HUES6 (cell line): ENCODE data around the gene MCHR2.

Experiments
- H3K27ac ChIP-seq: 2 replicates; pipeline ENCODE4 v1.7.0; 2013; ENCODE audit warnings: low read depth, mild to moderate bottlenecking, low read length, inconsistent platforms
- H3K27me3 ChIP-seq: 2 replicates; pipeline ENCODE4 v1.6.1; 2013; ENCODE audit warnings: low read length; ENCODE audit not compliant: control insufficient read depth, insufficient read depth
- H3K36me3 ChIP-seq: 2 replicates; pipeline ENCODE4 v1.6.1; 2013; ENCODE audit warnings: low read length; ENCODE audit not compliant: control insufficient read depth, insufficient read depth
- H3K4me1 ChIP-seq: 2 replicates; pipeline ENCODE4 v1.6.1; 2013; ENCODE audit warnings: low read length; ENCODE audit not compliant: control insufficient read depth, insufficient read depth
- H3K4me3 ChIP-seq: 2 replicates; pipeline ENCODE4 v1.5.1; 2013; ENCODE audit warnings: low read depth, low read length
- H3K9ac ChIP-seq: one replicate; pipeline ENCODE4 v1.6.1; 2013; ENCODE audit warnings: mild to moderate bottlenecking, low read length
- H3K9me3 ChIP-seq: 2 replicates; pipeline ENCODE4 v1.6.1; 2013; ENCODE audit warnings: low read depth, low read length; ENCODE audit not compliant: control insufficient read depth, insufficient read depth

MCHR2 gene

DNA sequence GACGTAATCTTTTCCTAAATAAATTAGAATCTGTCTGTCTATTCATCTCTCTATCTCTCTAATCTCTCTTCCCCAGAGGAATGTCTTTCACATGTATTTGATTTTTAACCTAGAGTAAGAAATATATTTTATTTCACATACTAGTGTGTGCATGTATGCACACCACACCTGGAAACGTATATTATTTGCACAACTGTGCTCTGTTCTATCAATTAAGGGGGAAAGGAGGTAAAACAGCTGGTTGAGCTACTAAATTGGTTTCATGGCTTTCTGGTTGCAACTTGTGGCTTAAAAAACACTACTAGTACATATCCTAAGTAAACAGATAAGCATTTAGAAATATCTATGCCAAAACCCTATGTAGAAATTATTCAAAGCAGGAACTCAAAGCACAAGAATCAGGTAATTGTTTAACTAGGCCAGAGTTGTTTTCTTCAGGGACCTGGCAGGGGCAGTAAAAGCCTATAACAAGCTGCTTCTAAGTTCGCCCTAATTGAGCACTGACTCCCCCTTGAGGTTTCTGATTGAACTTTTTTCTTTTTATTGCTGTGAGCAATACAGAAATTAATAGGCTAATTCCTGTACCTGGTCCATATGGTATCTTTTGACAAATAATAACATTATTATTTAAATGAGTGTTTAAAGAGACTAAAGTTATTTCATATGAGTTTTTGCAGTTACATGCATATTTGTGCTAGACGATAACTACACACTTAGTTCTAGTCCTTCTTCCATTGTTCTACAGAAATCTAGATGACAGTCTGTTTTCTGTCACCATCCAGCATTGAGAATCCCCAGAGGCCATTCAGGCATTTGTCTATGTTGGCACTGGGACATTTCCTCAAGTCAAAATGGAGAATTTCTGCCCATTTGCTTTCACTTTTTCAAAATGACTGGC lies 88.6 kb downstream of the MCHR2 start:
- Histone ChIP-seq H3K4me3 (no peak overlapping the region), H3K9ac (no peak overlapping the region), H3K9me3 (no peaks in the 10 kb centered on the region)

GRCh38 chr6:99901596-99902384 lies 92.2 kb downstream of the MCHR2 start:
- no peaks in the 10 kb centered on the region for H3K36me3 ChIP-seq
- no peaks in the 10 kb centered on the region for H3K9me3 ChIP-seq
- no peak overlapping the region for H3K27ac ChIP-seq
- no peak overlapping the region for H3K9ac ChIP-seq
- H3K4me3 ChIP-seq, result no peak overlapping the region
- no peaks in the 10 kb centered on the region for H3K27me3 ChIP-seq
- H3K4me1 ChIP-seq, result no peaks in the 10 kb centered on the region

More for the DNA sequence above, 88.6 kb downstream of the MCHR2 start:
- H3K27ac ChIP-seq, result no peak overlapping the region
- H3K4me1 ChIP-seq, result no peaks in the 10 kb centered on the region
- H3K27me3 ChIP-seq, result no peaks in the 10 kb centered on the region
- H3K36me3 ChIP-seq, result no peaks in the 10 kb centered on the region

DNA sequence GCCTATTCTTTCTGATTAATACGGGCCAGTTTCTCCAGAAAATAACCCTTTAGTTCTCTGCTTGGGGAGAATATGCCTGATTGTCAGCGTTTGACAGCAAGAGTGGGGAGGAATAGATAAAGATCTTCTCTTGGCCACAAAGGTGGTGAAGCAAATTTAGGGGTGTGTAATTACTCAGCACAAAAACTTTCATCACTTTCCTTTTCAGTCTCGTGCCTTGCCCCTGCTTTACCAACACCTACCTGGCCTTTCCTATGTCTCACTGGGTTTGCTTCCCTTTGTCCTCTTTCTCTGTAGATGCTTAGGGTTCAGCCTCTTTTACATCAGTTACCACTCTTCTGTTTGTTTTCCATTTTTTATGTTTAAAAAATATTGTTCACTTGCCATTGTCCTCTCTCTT lies 99.2 kb downstream of the MCHR2 start:
- H3K27ac ChIP-seq, result no peak overlapping the region
- no peaks in the 10 kb centered on the region for H3K4me1 ChIP-seq
- no peak overlapping the region for H3K4me3 ChIP-seq
- H3K36me3 ChIP-seq, result no peaks in the 10 kb centered on the region
- no peaks in the 10 kb centered on the region for H3K27me3 ChIP-seq
- H3K9ac ChIP-seq, result no peak overlapping the region
- no peaks in the 10 kb centered on the region for H3K9me3 ChIP-seq

DNA sequence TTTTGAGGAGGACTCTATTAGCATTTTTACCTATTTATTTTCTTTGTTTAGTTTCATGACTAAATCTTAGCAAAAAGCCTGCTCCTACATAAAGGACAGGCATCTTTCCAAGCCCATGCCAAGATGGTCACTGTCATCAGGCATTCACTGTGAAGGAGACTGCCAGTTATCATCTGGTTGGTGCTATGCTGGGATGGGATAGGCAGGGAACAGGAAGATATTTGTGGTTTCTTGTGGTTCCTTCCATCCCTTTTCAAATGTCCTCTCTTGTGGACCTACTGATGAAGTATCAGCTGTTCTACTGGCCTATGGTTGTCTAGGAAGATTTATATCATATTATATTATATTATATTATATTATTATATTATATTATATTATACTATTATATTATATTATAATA lies 107.0 kb downstream of the MCHR2 start:
- Histone ChIP-seq H3K4me3 (no peak overlapping the region), H3K4me1 (no peaks in the 10 kb centered on the region), H3K27me3 (no peaks in the 10 kb centered on the region), H3K27ac (no peak overlapping the region), H3K9ac (no peak overlapping the region), H3K36me3 (no peaks in the 10 kb centered on the region), H3K9me3 (no peaks in the 10 kb centered on the region)

- Histone ChIP-seq H3K4me1 (no peaks in the 10 kb centered on the region), H3K27ac (no peak overlapping the region), H3K36me3 (no peaks in the 10 kb centered on the region), H3K9ac (no peak overlapping the region), H3K9me3 (no peaks in the 10 kb centered on the region), H3K4me3 (no peak overlapping the region), H3K27me3 (no peaks in the 10 kb centered on the region)
Observed at GRCh38 chr6:99885051-99885450, 109.0 kb downstream of the MCHR2 start.

- no peaks in the 10 kb centered on the region for H3K9me3 ChIP-seq
Observed at GRCh38 chr6:99882128-99882702, 111.8 kb downstream of the MCHR2 start.

GRCh38 chr6:99879431-99879830 lies 114.6 kb downstream of the MCHR2 start:
- H3K9ac ChIP-seq, result no peak overlapping the region

More at GRCh38 chr6:99882128-99882702, 111.8 kb downstream of the MCHR2 start:
- Histone ChIP-seq H3K4me1 (no peaks in the 10 kb centered on the region), H3K9ac (no peak overlapping the region), H3K27me3 (no peaks in the 10 kb centered on the region), H3K4me3 (no peak overlapping the region), H3K27ac (no peak overlapping the region), H3K36me3 (no peaks in the 10 kb centered on the region)

GRCh38 chr6:99875068-99875467 lies 119.0 kb downstream of the MCHR2 start:
- Histone ChIP-seq H3K4me1 (no peaks in the 10 kb centered on the region), H3K9me3 (no peaks in the 10 kb centered on the region), H3K27ac (no peak overlapping the region), H3K9ac (no peak overlapping the region), H3K4me3 (no peak overlapping the region), H3K36me3 (no peaks in the 10 kb centered on the region), H3K27me3 (peaks cover 1% of the 10 kb centered on the region; the same call in 1 of the 2 replicates)

More at GRCh38 chr6:99879431-99879830, 114.6 kb downstream of the MCHR2 start:
- Histone ChIP-seq H3K27ac (no peak overlapping the region), H3K4me1 (no peaks in the 10 kb centered on the region), H3K9me3 (no peaks in the 10 kb centered on the region), H3K36me3 (no peaks in the 10 kb centered on the region), H3K4me3 (no peak overlapping the region), H3K27me3 (no peaks in the 10 kb centered on the region)

DNA sequence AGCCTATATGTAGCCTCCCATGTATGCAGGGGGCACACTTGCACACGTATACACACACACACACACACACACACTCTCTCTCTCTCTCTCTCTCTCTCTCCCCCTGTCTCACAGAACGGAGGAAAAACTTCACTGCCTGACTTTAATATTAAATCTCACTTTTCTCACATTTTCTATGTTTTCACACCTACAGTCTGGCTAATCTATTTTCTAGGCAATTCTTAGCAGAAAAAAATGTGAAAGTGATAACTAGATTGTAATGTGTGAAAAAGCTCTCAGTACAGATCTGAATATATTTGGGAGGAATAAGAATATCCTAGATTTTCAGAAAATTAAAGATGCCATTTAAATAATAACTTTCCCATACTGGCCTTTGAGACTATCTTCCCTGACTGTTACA lies 120.9 kb downstream of the MCHR2 start:
- Histone ChIP-seq H3K27ac (no peak overlapping the region), H3K36me3 (no peaks in the 10 kb centered on the region), H3K4me1 (peaks cover 3% of the 10 kb centered on the region; the same call in 1 of the 2 replicates), H3K9me3 (no peaks in the 10 kb centered on the region), H3K9ac (no peak overlapping the region), H3K27me3 (peaks cover 21% of the 10 kb centered on the region), H3K4me3 (no peak overlapping the region)

DNA sequence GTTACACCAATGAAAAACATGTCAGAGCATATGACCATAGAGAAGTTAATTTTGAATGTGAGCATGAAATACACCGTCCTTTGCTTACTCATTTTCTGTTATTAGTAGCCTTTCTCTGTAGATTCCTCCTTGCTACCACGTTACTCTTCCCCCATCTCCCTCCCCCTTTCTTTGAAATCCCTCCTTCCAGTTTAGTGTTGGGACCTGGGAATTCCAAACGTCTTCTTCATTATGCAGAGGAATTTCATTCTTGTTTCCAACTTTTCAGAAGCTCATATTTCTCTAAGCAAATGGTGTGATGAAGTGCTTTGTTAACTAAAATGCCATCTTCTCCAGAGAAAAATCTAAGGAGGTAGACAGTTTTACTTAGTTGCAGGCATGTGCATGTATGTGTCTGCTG lies 122.4 kb downstream of the MCHR2 start:
- no peaks in the 10 kb centered on the region for H3K36me3 ChIP-seq
- no peaks in the 10 kb centered on the region for H3K9me3 ChIP-seq
- peaks cover 3% of the 10 kb centered on the region; the same call in 1 of the 2 replicates for H3K4me1 ChIP-seq
- no peak overlapping the region for H3K9ac ChIP-seq
- no peak overlapping the region for H3K4me3 ChIP-seq
- no peak overlapping the region for H3K27ac ChIP-seq
- H3K27me3 ChIP-seq, result peaks cover 21% of the 10 kb centered on the region
